ENCODE results near the gene THUMPD3. TPM values are rescaled to one million over a fixed set of nuclear protein-coding genes. Genes with fewer than 3 reads are reported as not detected.

The THUMPD3 gene
- total and polyA plus RNA-seq, 9 of the 15 experiments (the other 6 are each of a cell fraction or from before 2014, with no cell fraction given), result 58.3 to 132 (median 113) TPM

DNA sequence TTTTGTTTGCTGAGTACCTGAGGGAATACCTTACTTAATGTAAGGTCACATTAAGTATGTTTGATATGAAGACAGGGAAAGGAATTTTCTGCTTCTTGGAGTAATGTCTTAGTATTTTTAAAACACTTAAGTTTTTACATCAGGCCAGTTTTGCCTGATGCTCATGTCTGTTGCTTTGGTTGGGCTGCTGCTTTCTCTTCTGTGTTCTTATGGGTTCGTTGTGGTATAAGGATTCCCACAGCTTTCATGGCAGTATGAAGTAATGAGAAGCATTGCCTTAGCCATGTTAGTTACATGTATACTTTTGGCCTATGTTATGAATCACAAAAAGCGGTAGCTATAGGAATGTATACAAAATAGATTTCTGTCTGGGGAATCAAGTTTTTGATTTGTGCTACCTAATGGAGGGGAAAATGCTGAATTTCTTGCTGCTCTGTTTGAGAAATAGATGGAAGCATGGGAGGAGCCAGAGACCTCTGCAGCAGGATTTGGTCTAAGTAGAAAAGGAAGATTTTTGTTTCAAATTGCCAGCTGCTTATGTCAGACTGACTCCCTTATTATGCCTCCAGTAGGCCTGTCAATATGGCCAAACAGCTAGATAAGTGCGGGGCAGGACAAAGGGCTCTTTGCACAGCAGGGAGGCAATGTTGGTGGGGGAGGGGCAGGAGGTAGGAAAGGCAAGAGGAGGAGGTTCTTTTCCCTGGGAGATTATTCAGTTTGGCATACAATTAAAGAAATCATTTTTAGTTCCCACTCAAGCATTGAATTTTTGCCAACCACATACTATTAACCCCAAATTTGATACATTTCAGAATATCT, 39.8 kb downstream of the THUMPD3 start (continued):
- TF ChIP-seq, protein P1, sequence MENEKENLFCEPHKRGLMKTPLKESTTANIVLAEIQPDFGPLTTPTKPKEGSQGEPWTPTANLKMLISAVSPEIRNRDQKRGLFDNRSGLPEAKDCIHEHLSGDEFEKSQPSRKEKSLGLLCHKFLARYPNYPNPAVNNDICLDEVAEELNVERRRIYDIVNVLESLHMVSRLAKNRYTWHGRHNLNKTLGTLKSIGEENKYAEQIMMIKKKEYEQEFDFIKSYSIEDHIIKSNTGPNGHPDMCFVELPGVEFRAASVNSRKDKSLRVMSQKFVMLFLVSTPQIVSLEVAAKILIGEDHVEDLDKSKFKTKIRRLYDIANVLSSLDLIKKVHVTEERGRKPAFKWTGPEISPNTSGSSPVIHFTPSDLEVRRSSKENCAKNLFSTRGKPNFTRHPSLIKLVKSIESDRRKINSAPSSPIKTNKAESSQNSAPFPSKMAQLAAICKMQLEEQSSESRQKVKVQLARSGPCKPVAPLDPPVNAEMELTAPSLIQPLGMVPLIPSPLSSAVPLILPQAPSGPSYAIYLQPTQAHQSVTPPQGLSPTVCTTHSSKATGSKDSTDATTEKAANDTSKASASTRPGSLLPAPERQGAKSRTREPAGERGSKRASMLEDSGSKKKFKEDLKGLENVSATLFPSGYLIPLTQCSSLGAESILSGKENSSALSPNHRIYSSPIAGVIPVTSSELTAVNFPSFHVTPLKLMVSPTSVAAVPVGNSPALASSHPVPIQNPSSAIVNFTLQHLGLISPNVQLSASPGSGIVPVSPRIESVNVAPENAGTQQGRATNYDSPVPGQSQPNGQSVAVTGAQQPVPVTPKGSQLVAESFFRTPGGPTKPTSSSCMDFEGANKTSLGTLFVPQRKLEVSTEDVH (IDR thresholded peaks at IDR 0.05; ENCODE audit: low read depth, partially characterized antibody), result peak; percentile 74
- no peak for TF ChIP-seq ESRRB (CRISPR knock-in tag; IDR thresholded peaks at IDR 0.05; ENCODE audit: borderline replicate concordance)
- no peak for TF ChIP-seq KLF1 (tag; IDR thresholded peaks at IDR 0.05)
- TF ChIP-seq, protein P2, sequence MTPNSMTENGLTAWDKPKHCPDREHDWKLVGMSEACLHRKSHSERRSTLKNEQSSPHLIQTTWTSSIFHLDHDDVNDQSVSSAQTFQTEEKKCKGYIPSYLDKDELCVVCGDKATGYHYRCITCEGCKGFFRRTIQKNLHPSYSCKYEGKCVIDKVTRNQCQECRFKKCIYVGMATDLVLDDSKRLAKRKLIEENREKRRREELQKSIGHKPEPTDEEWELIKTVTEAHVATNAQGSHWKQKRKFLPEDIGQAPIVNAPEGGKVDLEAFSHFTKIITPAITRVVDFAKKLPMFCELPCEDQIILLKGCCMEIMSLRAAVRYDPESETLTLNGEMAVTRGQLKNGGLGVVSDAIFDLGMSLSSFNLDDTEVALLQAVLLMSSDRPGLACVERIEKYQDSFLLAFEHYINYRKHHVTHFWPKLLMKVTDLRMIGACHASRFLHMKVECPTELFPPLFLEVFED (CRISPR knock-in tag; conservative IDR thresholded peaks at IDR 0.05), result no peak
- no peak for TF ChIP-seq HIVEP1 (CRISPR knock-in tag; IDR thresholded peaks at IDR 0.05)
- 0 out of 2 replicates have a peak, but pooled peaks have one; percentile 65 for TF ChIP-seq MTA1 (IDR thresholded peaks at IDR 0.05; ENCODE audit: borderline replicate concordance)
- no peak for TF ChIP-seq ZKSCAN8 (CRISPR knock-in tag; IDR thresholded peaks at IDR 0.05)
- TF ChIP-seq, protein P3, sequence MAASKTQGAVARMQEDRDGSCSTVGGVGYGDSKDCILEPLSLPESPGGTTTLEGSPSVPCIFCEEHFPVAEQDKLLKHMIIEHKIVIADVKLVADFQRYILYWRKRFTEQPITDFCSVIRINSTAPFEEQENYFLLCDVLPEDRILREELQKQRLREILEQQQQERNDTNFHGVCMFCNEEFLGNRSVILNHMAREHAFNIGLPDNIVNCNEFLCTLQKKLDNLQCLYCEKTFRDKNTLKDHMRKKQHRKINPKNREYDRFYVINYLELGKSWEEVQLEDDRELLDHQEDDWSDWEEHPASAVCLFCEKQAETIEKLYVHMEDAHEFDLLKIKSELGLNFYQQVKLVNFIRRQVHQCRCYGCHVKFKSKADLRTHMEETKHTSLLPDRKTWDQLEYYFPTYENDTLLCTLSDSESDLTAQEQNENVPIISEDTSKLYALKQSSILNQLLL (CRISPR knock-in tag; IDR thresholded peaks at IDR 0.05; ENCODE audit: borderline replicate concordance), result no peak
- no peak for TF ChIP-seq HMGN3 (IDR thresholded peaks at IDR 0.05; ENCODE audit: borderline replicate concordance, extremely low read depth, insufficient read length, low read depth, low read length)
- TF ChIP-seq ARNT (IDR thresholded peaks at IDR 0.05), result peak; percentile 62 to 73; a peak in 3 of 4 replicates
- TF ChIP-seq, protein P4, sequence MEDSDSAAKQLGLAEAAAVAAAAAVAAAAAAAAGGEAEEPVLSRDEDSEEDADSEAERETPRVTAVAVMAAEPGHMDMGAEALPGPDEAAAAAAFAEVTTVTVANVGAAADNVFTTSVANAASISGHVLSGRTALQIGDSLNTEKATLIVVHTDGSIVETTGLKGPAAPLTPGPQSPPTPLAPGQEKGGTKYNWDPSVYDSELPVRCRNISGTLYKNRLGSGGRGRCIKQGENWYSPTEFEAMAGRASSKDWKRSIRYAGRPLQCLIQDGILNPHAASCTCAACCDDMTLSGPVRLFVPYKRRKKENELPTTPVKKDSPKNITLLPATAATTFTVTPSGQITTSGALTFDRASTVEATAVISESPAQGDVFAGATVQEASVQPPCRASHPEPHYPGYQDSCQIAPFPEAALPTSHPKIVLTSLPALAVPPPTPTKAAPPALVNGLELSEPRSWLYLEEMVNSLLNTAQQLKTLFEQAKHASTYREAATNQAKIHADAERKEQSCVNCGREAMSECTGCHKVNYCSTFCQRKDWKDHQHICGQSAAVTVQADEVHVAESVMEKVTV (CRISPR knock-in tag; IDR thresholded peaks at IDR 0.05), result no peak
- TF ChIP-seq, protein P5, sequence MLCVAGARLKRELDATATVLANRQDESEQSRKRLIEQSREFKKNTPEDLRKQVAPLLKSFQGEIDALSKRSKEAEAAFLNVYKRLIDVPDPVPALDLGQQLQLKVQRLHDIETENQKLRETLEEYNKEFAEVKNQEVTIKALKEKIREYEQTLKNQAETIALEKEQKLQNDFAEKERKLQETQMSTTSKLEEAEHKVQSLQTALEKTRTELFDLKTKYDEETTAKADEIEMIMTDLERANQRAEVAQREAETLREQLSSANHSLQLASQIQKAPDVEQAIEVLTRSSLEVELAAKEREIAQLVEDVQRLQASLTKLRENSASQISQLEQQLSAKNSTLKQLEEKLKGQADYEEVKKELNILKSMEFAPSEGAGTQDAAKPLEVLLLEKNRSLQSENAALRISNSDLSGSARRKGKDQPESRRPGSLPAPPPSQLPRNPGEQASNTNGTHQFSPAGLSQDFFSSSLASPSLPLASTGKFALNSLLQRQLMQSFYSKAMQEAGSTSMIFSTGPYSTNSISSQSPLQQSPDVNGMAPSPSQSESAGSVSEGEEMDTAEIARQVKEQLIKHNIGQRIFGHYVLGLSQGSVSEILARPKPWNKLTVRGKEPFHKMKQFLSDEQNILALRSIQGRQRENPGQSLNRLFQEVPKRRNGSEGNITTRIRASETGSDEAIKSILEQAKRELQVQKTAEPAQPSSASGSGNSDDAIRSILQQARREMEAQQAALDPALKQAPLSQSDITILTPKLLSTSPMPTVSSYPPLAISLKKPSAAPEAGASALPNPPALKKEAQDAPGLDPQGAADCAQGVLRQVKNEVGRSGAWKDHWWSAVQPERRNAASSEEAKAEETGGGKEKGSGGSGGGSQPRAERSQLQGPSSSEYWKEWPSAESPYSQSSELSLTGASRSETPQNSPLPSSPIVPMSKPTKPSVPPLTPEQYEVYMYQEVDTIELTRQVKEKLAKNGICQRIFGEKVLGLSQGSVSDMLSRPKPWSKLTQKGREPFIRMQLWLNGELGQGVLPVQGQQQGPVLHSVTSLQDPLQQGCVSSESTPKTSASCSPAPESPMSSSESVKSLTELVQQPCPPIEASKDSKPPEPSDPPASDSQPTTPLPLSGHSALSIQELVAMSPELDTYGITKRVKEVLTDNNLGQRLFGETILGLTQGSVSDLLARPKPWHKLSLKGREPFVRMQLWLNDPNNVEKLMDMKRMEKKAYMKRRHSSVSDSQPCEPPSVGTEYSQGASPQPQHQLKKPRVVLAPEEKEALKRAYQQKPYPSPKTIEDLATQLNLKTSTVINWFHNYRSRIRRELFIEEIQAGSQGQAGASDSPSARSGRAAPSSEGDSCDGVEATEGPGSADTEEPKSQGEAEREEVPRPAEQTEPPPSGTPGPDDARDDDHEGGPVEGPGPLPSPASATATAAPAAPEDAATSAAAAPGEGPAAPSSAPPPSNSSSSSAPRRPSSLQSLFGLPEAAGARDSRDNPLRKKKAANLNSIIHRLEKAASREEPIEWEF (CRISPR knock-in tag; IDR thresholded peaks at IDR 0.05), result no peak
